Fibroblast of skin of left biceps (primary cell): Measurements from ENCODE around the gene SPATA19.
"Not testable (repeated sequence)": the region's sequence is repeated elsewhere in the genome, so short reads cannot be mapped to it uniquely, and the experiment has no call there.

Source experiments
- DNase-seq, 2 experiments: peaks; one replicate each; pipeline ENCODE4 v3.0.0-alpha.2; 2013; ENCODE audit warnings: low read depth in 2 of 2

Gene SPATA19

GRCh38 chr11:133845413-133845812, at the start of gene SPATA19:
SPATA19 (minus strand) TSS chr11:133845513; CDS start chr11:133845446, 67 bp downstream.
- no peak for DNase-seq

GRCh38 chr11:133895061-133895479, 49.8 kb upstream of the SPATA19 start:
- DNase-seq = no peak

- no peak for DNase-seq
Observed at GRCh38 chr11:133893381-133893780, 48.1 kb upstream of the SPATA19 start.

- no peak for DNase-seq
Observed at GRCh38 chr11:133892584-133893380, 47.5 kb upstream of the SPATA19 start.

GRCh38 chr11:133892126-133892525, 46.8 kb upstream of the SPATA19 start:
- DNase-seq = no peak

- DNase-seq = no peak
Observed at GRCh38 chr11:133889893-133890292, 44.6 kb upstream of the SPATA19 start.

GRCh38 chr11:133889188-133889587, 43.9 kb upstream of the SPATA19 start:
- no peak for DNase-seq

- DNase-seq = no peak
Observed at GRCh38 chr11:133887692-133888332, 42.5 kb upstream of the SPATA19 start.

GRCh38 chr11:133886029-133886428, 40.7 kb upstream of the SPATA19 start:
- no peak for DNase-seq

- DNase-seq = no peak
Observed at GRCh38 chr11:133872160-133872559, 26.8 kb upstream of the SPATA19 start.

- DNase-seq = no peak
Observed at GRCh38 chr11:133867456-133867855, 22.1 kb upstream of the SPATA19 start.

- DNase-seq = no peak
Observed at GRCh38 chr11:133865466-133865865, 20.2 kb upstream of the SPATA19 start.

GRCh38 chr11:133864756-133865155, 19.4 kb upstream of the SPATA19 start:
- no peak for DNase-seq

- no peak for DNase-seq
Observed at GRCh38 chr11:133860151-133860550, 14.8 kb upstream of the SPATA19 start.

GRCh38 chr11:133854330-133854960, 9.1 kb upstream of the SPATA19 start:
- DNase-seq = not testable (repeated sequence)

- no peak for DNase-seq
Observed at GRCh38 chr11:133844217-133844616, 1.1 kb downstream of the SPATA19 start.

GRCh38 chr11:133843454-133843987, 1.8 kb downstream of the SPATA19 start:
- DNase-seq = no peak

- no peak for DNase-seq
Observed at GRCh38 chr11:133842730-133843129, 2.6 kb downstream of the SPATA19 start.

GRCh38 chr11:133842053-133842452, 3.3 kb downstream of the SPATA19 start:
- no peak for DNase-seq

GRCh38 chr11:133841279-133842043, 3.9 kb downstream of the SPATA19 start:
- DNase-seq = no peak

- no peak for DNase-seq
Observed at GRCh38 chr11:133840479-133840941, 4.8 kb downstream of the SPATA19 start.
